Sciatic nerve (tissue), 2 donors: ENCODE results near the gene PLCG1. TPM values are rescaled to one million over a fixed set of nuclear protein-coding genes. Genes with fewer than 3 reads are reported as not detected.
A peak's percentile ranks its signal among the peaks of the same experiment; 100 is the strongest.

Source experiments
- ATAC-seq: fragments of 200-7000 bp; cut with Tn5 transposase; one replicate; pipeline ENCODE4 v1.9.1; 2020; ENCODE audit warnings: mild to moderate bottlenecking, moderate library complexity
- DNase-seq: peaks from one replicate; pipeline ENCODE4 v3.0.0-alpha.2; 2020; ENCODE audit warnings: low spot score
- intact Hi-C: fragments of 100-400 bp; cut with DNase I; formaldehyde crosslinking; loops from one replicate; pipeline ENCODE4 v1.14.2; 2022
- microRNA-seq: library from miRNA; unstranded; fragments of <30 nt; microRNA quantifications from one replicate; pipeline ENCODE4 v1.2.0, GENCODE V29; 2020
- total RNA-seq: library from RNA; stranded (reverse); fragmentation: NEBNext Ultra II Directional; extraction: Animal tissue kit (Norgen Biotek cat#: 25700); gene quantifications from one replicate; pipeline ENCODE4 v1.2.1, GENCODE V29; 2021
- donor health status: DM: no; HTN: no; CAD: no.
- donor health status: DM: no; HTN: no; CAD: no.

Gene PLCG1
- total RNA-seq, 1 donor from 2014 or later = 148 TPM

GRCh38 chr20:41221614-41222218 lies 84.4 kb downstream of the PLCG1 start:
- DNase-seq (no peak), ATAC-seq (no peak)
- intact Hi-C loops = loop anchor here (10.0 kb wide), 1 partner anchor 47 kb away; no protein-coding TSS in a partner anchor

- no peak for DNase-seq
- intact Hi-C loops = loop anchor here (10.0 kb wide), 1 partner anchor 47 kb away; no protein-coding TSS in a partner anchor
- peak; percentile 29 for ATAC-seq
These were observed 85.0 kb downstream of the PLCG1 start for GRCh38 chr20:41222296-41222695.

GRCh38 chr20:41222703-41223102 lies 85.4 kb downstream of the PLCG1 start:
- DNase-seq (no peak), ATAC-seq (peak; percentile 71)
- intact Hi-C loops = loop anchor here (10.0 kb wide), 1 partner anchor 48 kb away; no protein-coding TSS in a partner anchor

GRCh38 chr20:41223112-41223511 lies 85.8 kb downstream of the PLCG1 start:
- DNase-seq (no peak), ATAC-seq (peak; percentile 8)
- intact Hi-C loops = loop anchor here (10.0 kb wide), 1 partner anchor 48 kb away; no protein-coding TSS in a partner anchor

- intact Hi-C loops = loop anchor here (10.0 kb wide), 1 partner anchor 49 kb away; no protein-coding TSS in a partner anchor
- ATAC-seq (no peak), DNase-seq (no peak)
These were observed 86.9 kb downstream of the PLCG1 start for GRCh38 chr20:41224281-41224680.

- intact Hi-C loops = loop anchor here (10.0 kb wide), 1 partner anchor 50 kb away; no protein-coding TSS in a partner anchor
- ATAC-seq (no peak), DNase-seq (no peak)
These were observed 87.7 kb downstream of the PLCG1 start for GRCh38 chr20:41225091-41225490.

GRCh38 chr20:41226426-41226825 lies 89.1 kb downstream of the PLCG1 start:
- DNase-seq = no peak
- ATAC-seq = no peak
- intact Hi-C loops = loop anchor here (10.0 kb wide), 1 partner anchor 52 kb away; no protein-coding TSS in a partner anchor

Small RNA genes lying within 50 kb of the gene (microRNA-seq; reads per million reads assigned to microRNA genes)
- not detected for gene MIR6871

Other genes starting within 250 kb of the PLCG1 start
- gene TOP1, start 108.7 kb upstream of the PLCG1 start, total RNA-seq = 34.7 TPM
- 39.7 TPM for gene ZHX3, start 180.2 kb downstream of the PLCG1 start, total RNA-seq
- gene LPIN3, start 203.3 kb downstream of the PLCG1 start, total RNA-seq = 12.9 TPM
- 9.9 TPM for gene EMILIN3, start 229.3 kb downstream of the PLCG1 start, total RNA-seq